Measurements from ENCODE around the gene GCNT2.

Gene GCNT2

DNA sequence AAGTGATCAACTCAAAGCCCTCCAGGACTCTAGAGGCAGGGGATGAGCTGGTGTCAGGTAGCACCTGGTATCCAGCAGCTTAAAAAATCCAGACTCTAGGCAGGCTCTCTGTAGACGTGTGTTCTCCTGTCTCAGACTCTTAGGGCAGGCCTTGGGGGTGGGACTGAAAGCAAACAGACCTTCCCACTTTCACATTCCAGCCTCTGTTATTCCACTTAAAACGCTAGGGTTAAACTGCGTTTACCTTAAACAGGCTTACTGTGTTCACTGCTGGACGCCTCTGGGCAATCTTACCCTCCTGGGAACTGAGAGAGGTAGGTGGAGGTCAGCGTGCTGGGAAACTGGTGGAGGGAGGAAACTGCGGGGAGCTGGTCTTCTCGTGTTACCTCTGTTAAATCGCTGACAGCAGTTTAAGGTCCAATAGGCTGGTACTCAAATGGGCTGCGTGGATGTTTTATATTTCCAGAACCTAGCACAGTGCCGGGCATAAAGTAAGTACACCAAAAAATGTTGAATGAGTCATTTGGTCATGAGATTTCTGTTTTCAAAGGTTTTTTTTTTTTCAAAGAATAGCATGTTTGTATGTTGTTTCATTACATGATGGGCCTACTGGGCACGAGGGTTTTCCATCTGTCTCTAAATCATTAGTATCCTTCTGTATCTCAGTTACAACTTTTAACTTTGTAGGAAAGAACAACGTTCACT, at the start of gene GCNT2:
GCNT2 (plus strand) TSS at position 248 of the 705 bp plus-strand sequence. CDS start 7,561 bp downstream, outside the sequence.
- H3K9me3 ChIP-seq (ENCODE audit: low read depth, low read length) = no peaks in the 10 kb centered on the region
- peak within 1 kb of the TSS; percentile 58 for H3K4me3 ChIP-seq
- no peaks in the 10 kb centered on the region for H3K36me3 ChIP-seq (ENCODE audit: insufficient read depth, low read length)
- peak within 1 kb of the TSS; percentile 52 for H3K9ac ChIP-seq (ENCODE audit: insufficient read length)
- H3K27ac ChIP-seq = peak within 1 kb of the TSS; percentile 74
- no peak for TF ChIP-seq EZH2 (IDR thresholded peaks at IDR 0.05)
- TF ChIP-seq POLR2AphosphoS5 (IDR thresholded peaks at IDR 0.05; ENCODE audit: borderline replicate concordance, low read depth, low read length) = no peak
- no peak for TF ChIP-seq FOXP2 (optimal IDR thresholded peaks at IDR 0.05; ENCODE audit: control extremely low read depth, extremely low read length, insufficient read depth)
- DNase-seq (ENCODE audit: low read depth, low spot score) = no peak

- no peak for DNase-seq (ENCODE audit: low read depth, low spot score)
- Histone ChIP-seq H3K9ac (ENCODE audit: insufficient read length) (no peak overlapping the region), H3K9me3 (ENCODE audit: low read depth, low read length) (no peaks in the 10 kb centered on the region), H3K27ac (no peak overlapping the region), H3K4me3 (no peak overlapping the region), H3K36me3 (ENCODE audit: insufficient read depth, low read length) (no peaks in the 10 kb centered on the region)
- TF ChIP-seq EZH2 (IDR thresholded peaks at IDR 0.05) (no peak), POLR2AphosphoS5 (IDR thresholded peaks at IDR 0.05; ENCODE audit: borderline replicate concordance, low read depth, low read length) (no peak), FOXP2 (optimal IDR thresholded peaks at IDR 0.05; ENCODE audit: control extremely low read depth, extremely low read length, insufficient read depth) (no peak)
Measured at GRCh38 chr6:10472634-10473033, 48.5 kb upstream of the GCNT2 start.

GRCh38 chr6:10478187-10479040, 42.7 kb upstream of the GCNT2 start:
- TF ChIP-seq FOXP2 (optimal IDR thresholded peaks at IDR 0.05; ENCODE audit: control extremely low read depth, extremely low read length, insufficient read depth) (no peak), EZH2 (IDR thresholded peaks at IDR 0.05) (no peak), POLR2AphosphoS5 (IDR thresholded peaks at IDR 0.05; ENCODE audit: borderline replicate concordance, low read depth, low read length) (no peak)
- peak; percentile 24 for DNase-seq (ENCODE audit: low read depth, low spot score)
- no peak overlapping the region for H3K27ac ChIP-seq
- no peak overlapping the region for H3K4me3 ChIP-seq
- H3K9ac ChIP-seq (ENCODE audit: insufficient read length) = no peak overlapping the region
- no peaks in the 10 kb centered on the region for H3K9me3 ChIP-seq (ENCODE audit: low read depth, low read length)
- H3K36me3 ChIP-seq (ENCODE audit: insufficient read depth, low read length) = no peaks in the 10 kb centered on the region

DNA sequence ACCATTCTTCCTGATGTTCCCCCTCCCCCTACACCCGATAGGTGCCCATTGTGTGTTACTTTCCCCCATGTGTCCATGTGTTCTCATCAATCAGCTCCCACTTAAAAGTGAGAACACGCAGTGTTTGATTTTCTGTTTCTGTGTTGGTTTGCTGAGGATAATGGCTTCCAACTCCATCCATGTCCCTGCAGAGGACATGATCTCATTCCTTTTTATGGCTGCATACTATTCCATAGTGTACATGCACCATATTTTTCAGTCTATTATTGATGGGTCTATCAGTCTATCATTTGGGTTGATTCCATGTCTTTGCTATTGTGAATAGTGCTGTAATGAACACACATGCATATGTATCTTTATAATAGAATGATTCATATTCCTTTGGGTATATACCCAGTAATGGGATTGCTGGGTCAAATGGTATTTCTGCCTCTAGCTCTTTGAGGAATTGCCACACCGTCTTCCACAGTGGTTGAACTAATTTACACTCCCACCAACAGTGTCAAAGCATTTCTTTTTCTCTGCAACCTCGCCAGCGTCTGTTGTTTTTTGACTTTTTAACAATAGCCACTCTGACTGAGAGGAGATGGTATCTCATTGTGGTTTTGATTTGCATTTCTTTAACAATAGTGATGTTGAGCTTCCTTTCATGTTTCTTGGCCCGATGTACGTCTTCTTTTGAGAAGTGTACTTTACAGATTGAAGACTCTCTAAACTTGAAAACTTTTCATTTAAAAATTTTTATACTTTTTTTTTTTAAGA, 41.0 kb upstream of the GCNT2 start:
- Histone ChIP-seq H3K36me3 (ENCODE audit: insufficient read depth, low read length) (no peaks in the 10 kb centered on the region), H3K9me3 (ENCODE audit: low read depth, low read length) (no peaks in the 10 kb centered on the region), H3K9ac (ENCODE audit: insufficient read length) (no peak overlapping the region), H3K4me3 (no peak overlapping the region), H3K27ac (no peak overlapping the region)
- no peak for DNase-seq (ENCODE audit: low read depth, low spot score)
- TF ChIP-seq FOXP2 (optimal IDR thresholded peaks at IDR 0.05; ENCODE audit: control extremely low read depth, extremely low read length, insufficient read depth) (no peak), EZH2 (IDR thresholded peaks at IDR 0.05) (no peak), POLR2AphosphoS5 (IDR thresholded peaks at IDR 0.05; ENCODE audit: borderline replicate concordance, low read depth, low read length) (no peak)

DNA sequence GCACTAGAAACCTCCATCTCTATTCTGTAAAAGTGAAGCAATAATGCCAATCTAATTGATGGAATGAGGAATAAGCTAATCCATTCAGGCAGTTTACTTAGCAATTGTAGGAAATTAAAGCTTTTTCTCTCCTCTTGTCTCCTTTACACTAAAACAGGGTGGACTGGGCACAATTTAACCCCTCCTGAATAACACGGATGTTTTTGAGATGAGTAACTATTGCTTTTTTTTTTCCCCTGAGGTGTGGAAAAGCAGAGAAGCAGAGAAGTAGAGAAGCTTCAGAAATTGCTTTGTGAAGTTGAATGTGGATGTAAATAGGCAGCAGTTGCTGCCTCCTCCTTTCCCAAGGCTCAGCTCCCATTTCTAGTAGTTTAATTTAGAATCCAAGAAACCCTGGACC, 40.0 kb upstream of the GCNT2 start:
- no peak for DNase-seq (ENCODE audit: low read depth, low spot score)
- Histone ChIP-seq H3K27ac (no peak overlapping the region), H3K36me3 (ENCODE audit: insufficient read depth, low read length) (no peaks in the 10 kb centered on the region), H3K9ac (ENCODE audit: insufficient read length) (no peak overlapping the region), H3K4me3 (no peak overlapping the region), H3K9me3 (ENCODE audit: low read depth, low read length) (no peaks in the 10 kb centered on the region)
- no peak for TF ChIP-seq EZH2 (IDR thresholded peaks at IDR 0.05)

- no peaks in the 10 kb centered on the region for H3K36me3 ChIP-seq (ENCODE audit: insufficient read depth, low read length)
- no peaks in the 10 kb centered on the region for H3K9me3 ChIP-seq (ENCODE audit: low read depth, low read length)
- no peak overlapping the region for H3K4me3 ChIP-seq
- H3K27ac ChIP-seq = no peak overlapping the region
- DNase-seq (ENCODE audit: low read depth, low spot score) = no peak
- TF ChIP-seq EZH2 (IDR thresholded peaks at IDR 0.05) (no peak), FOXP2 (optimal IDR thresholded peaks at IDR 0.05; ENCODE audit: control extremely low read depth, extremely low read length, insufficient read depth) (no peak), POLR2AphosphoS5 (IDR thresholded peaks at IDR 0.05; ENCODE audit: borderline replicate concordance, low read depth, low read length) (no peak)
- no peak overlapping the region for H3K9ac ChIP-seq (ENCODE audit: insufficient read length)
Measured at GRCh38 chr6:10482636-10483257, 38.4 kb upstream of the GCNT2 start.

DNA sequence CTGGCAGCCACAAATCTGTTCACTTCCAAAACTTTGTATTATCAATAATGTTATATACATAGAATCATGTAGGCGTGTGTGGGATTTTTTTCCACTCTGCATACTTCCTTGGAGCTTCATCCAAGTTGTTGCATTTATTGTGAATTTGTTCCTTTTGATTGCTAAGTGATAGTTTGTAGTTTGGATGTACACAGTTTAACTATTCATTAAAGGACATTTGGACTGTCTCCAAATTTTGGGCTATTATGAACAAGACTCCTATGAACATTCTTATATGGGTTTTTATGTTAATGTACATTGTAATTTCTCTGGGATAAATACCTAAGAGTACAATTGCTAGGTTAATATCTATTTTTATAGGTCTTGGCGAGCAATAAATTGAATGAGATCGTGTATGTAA, 36.2 kb upstream of the GCNT2 start:
- H3K36me3 ChIP-seq (ENCODE audit: insufficient read depth, low read length) = no peaks in the 10 kb centered on the region
- H3K27ac ChIP-seq = no peak overlapping the region
- TF ChIP-seq FOXP2 (optimal IDR thresholded peaks at IDR 0.05; ENCODE audit: control extremely low read depth, extremely low read length, insufficient read depth) = no peak
- TF ChIP-seq POLR2AphosphoS5 (IDR thresholded peaks at IDR 0.05; ENCODE audit: borderline replicate concordance, low read depth, low read length) = no peak
- no peak overlapping the region for H3K4me3 ChIP-seq
- no peak for DNase-seq (ENCODE audit: low read depth, low spot score)
- H3K9me3 ChIP-seq (ENCODE audit: low read depth, low read length) = no peaks in the 10 kb centered on the region
- no peak overlapping the region for H3K9ac ChIP-seq (ENCODE audit: insufficient read length)

- no peak overlapping the region for H3K4me3 ChIP-seq
- no peaks in the 10 kb centered on the region for H3K36me3 ChIP-seq (ENCODE audit: insufficient read depth, low read length)
- no peak for DNase-seq (ENCODE audit: low read depth, low spot score)
- H3K9me3 ChIP-seq (ENCODE audit: low read depth, low read length) = no peaks in the 10 kb centered on the region
- TF ChIP-seq FOXP2 (optimal IDR thresholded peaks at IDR 0.05; ENCODE audit: control extremely low read depth, extremely low read length, insufficient read depth) (no peak), POLR2AphosphoS5 (IDR thresholded peaks at IDR 0.05; ENCODE audit: borderline replicate concordance, low read depth, low read length) (no peak), EZH2 (IDR thresholded peaks at IDR 0.05) (no peak)
- H3K9ac ChIP-seq (ENCODE audit: insufficient read length) = no peak overlapping the region
- H3K27ac ChIP-seq = no peak overlapping the region
Measured at GRCh38 chr6:10485406-10485805, 35.7 kb upstream of the GCNT2 start.
